K562 (cell line): Measurements from ENCODE around the gene DOK3. TPM values are rescaled to one million over a fixed set of nuclear protein-coding genes. Genes with fewer than 3 reads are reported as not detected.

ENCODE experiments used
- CTCF ChIP-seq, 3 experiments: IDR thresholded peaks in 2 of 3; conservative IDR thresholded peaks in 1 of 3; 2 replicates each; pipeline ENCODE4 v1.5.1; 2011 to 2012; ENCODE audit warnings: low read length in 3 of 3, mild to moderate bottlenecking in 3 of 3, control low read depth in 2 of 3, improper control_type of control experiment in 1 of 3, inconsistent platforms in 1 of 3, low read depth in 1 of 3, mixed read lengths in 1 of 3, moderate library complexity in 1 of 3; ENCODE audit not compliant: insufficient read depth in 2 of 3
- DMBX1 ChIP-seq: fragments of 250-450 bp; sonication (Bioruptor Pico); IDR thresholded peaks from 2 replicates; pipeline ENCODE4 v1.8.0; 2022; ENCODE audit warnings: inconsistent platforms, mild to moderate bottlenecking, moderate library complexity, borderline replicate concordance
- FOXA3 ChIP-seq, 2 experiments: fragments of 450-650 bp in 1 of 2; sonication (generic) in 1 of 2; formaldehyde crosslinking; IDR thresholded peaks in 1 of 2; conservative IDR thresholded peaks in 1 of 2; 2 replicates each; pipeline versions ENCODE4 v1.4.0 to v1.8.0; 2020 to 2022; ENCODE audit warnings: mild to moderate bottlenecking in 2 of 2, missing genetic modification reagents in 1 of 2
- GMEB1 ChIP-seq: fragments of 250-450 bp; sonication (Bioruptor Pico); IDR thresholded peaks from 2 replicates; pipeline ENCODE4 v1.4.0; 2020; ENCODE audit warnings: mild to moderate bottlenecking
- MTA3 ChIP-seq: fragments of 450-650 bp; formaldehyde crosslinking; IDR thresholded peaks from 2 replicates; pipeline ENCODE4 v1.6.1; 2017; ENCODE audit warnings: mild to moderate bottlenecking, borderline replicate concordance
- SIN3A ChIP-seq, 2 experiments: fragments of 150-350 bp in 1 of 2; IDR thresholded peaks; 2 replicates each; pipeline ENCODE4 v1.6.1; 2011 to 2016; ENCODE audit warnings: borderline replicate concordance in 2 of 2, low read depth in 2 of 2, low read length in 2 of 2, mild to moderate bottlenecking in 2 of 2, moderate library complexity in 2 of 2; ENCODE audit not compliant: control insufficient read depth in 1 of 2
- TEAD1 ChIP-seq, 2 experiments: fragments of 450-650 bp in 1 of 2; sonication (generic) in 1 of 2; formaldehyde crosslinking; IDR thresholded peaks; 2 replicates each; pipeline versions ENCODE4 v1.4.0 to v1.8.0; 2020 to 2022; ENCODE audit warnings: mild to moderate bottlenecking in 2 of 2, missing genetic modification reagents in 1 of 2
- ZBTB40 ChIP-seq, 2 experiments: fragments of 450-650 bp in 1 of 2; sonication (generic) in 1 of 2; formaldehyde crosslinking in 1 of 2; IDR thresholded peaks; 2 replicates each; pipeline versions ENCODE4 v1.7.1 to v1.9.0; 2016 to 2022; ENCODE audit warnings: inconsistent platforms in 1 of 2, mild to moderate bottlenecking in 1 of 2, missing genetic modification reagents in 1 of 2
- ZKSCAN1 ChIP-seq: fragments of 150-350 bp; IDR thresholded peaks from 2 replicates; pipeline ENCODE4 v1.6.1; 2016; ENCODE audit warnings: low read depth, low read length
- polyA plus RNA-seq, 8 experiments: library from polyadenylated mRNA; depleted of rRNA in 4 of 8; stranded (reverse) in 5 of 8; unstranded in 3 of 8; fragments of >200 nt; fragmentation: Nextera tagmentation in 2 of 8; fragmentation: Illumina TruSeq in 1 of 8; extraction: Ambion mirVana in 2 of 8; extraction: Trizol in 1 of 8; gene quantifications; 2 replicates each; pipeline versions ENCODE4 v1.2.1 to v1.2.3, GENCODE V29; 2011 to 2014; ENCODE audit warnings: inconsistent platforms in 1 of 8, missing spikeins in 1 of 8
- total RNA-seq, 7 experiments: library from RNA; depleted of rRNA in 6 of 7; stranded (reverse); fragments of >200 nt in 6 of 7; fragmentation: Illumina TruSeq in 2 of 7; extraction: Trizol in 2 of 7; gene quantifications; 2 replicates each; pipeline versions ENCODE4 v1.2.1 to v1.2.3, GENCODE V29; 2011 to 2021; ENCODE audit warnings: low replicate concordance in 1 of 7
- TF ChIP-seq, protein P1 (sequence below): sonication (generic); formaldehyde crosslinking; IDR thresholded peaks from 2 replicates; pipeline ENCODE4 v1.8.0; 2022; ENCODE audit warnings: mild to moderate bottlenecking, missing genetic modification reagents

DOK3 gene
- total and polyA plus RNA-seq, 9 of the 15 experiments (the other 6 are each of a cell fraction or from before 2014, with no cell fraction given), result 1.3 to 23.0 (median 8.0) TPM

DNA sequence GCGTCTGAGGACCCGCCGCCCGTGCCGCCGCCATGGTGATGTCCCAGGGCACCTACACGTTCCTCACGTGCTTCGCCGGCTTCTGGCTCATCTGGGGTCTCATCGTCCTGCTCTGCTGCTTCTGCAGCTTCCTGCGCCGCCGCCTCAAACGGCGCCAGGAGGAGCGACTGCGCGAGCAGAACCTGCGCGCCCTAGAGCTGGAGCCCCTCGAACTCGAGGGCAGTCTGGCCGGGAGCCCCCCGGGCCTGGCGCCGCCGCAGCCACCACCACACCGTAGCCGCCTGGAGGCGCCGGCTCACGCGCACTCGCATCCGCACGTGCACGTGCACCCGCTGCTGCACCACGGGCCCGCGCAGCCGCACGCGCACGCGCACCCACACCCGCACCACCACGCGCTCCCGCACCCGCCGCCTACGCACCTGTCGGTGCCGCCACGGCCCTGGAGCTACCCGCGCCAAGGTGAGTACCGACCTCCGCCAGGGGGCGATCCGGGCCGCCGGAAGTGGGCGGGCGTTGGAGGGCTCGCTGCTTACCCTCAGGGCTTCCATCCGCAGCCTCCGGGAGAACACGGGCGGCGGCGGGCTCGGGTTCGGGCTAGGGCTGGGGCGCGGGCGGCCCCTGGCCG, 54.5 kb downstream of the DOK3 start (continued):
- TF ChIP-seq ZBTB40 (IDR thresholded peaks at IDR 0.05) (peak; percentile 76), ZBTB40 (CRISPR knock-in tag; IDR thresholded peaks at IDR 0.05) (no peak), MTA3 (peak; percentile 79; the same call in 1 of the 2 replicates), GMEB1 (peak; percentile 65), SIN3A (IDR thresholded peaks at IDR 0.05; ENCODE audit: borderline replicate concordance in 2 of 2, control insufficient read depth in 1 of 2, low read depth in 2 of 2, low read length in 2 of 2) (0 out of 4 replicates have a peak, but pooled peaks of 1 of the 2 experiments have one; percentile 48), ZKSCAN1 (peak; percentile 70; the same call in 1 of the 2 replicates), DMBX1 (CRISPR knock-in tag) (0 out of 2 replicates have a peak, but pooled peaks have one; percentile 68), CTCF (IDR thresholded peaks at IDR 0.05 in 2 of 3, conservative IDR thresholded peaks at IDR 0.05 in 1 of 3; ENCODE audit: insufficient read depth in 2 of 3, low read depth in 1 of 3, low read length in 3 of 3) (peak; percentile 71 to 88 (median 74)), FOXA3 (CRISPR knock-in tag; conservative IDR thresholded peaks at IDR 0.05 in 1 of 2, IDR thresholded peaks at IDR 0.05 in 1 of 2) (peak in 1 of 2 experiments; percentile 24; a peak in 1 of 4 replicates), TEAD1 (CRISPR knock-in tag; IDR thresholded peaks at IDR 0.05) (peak in 1 of 2 experiments; percentile 42; a peak in 1 of 4 replicates)
- TF ChIP-seq, protein P1, sequence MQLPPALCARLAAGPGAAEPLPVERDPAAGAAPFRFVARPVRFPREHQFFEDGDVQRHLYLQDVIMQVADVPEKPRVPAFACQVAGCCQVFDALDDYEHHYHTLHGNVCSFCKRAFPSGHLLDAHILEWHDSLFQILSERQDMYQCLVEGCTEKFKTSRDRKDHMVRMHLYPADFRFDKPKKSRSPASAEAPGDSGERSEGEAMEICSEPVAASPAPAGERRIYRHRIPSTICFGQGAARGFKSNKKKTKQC (CRISPR knock-in tag), result peak; percentile 46; the same call in 1 of the 2 replicates
